ENCODE data around the gene IL36B.
"Not testable (repeated sequence)": the region's sequence is repeated elsewhere in the genome, so short reads cannot be mapped to it uniquely, and the experiment has no call there.

The IL36B gene

DNA sequence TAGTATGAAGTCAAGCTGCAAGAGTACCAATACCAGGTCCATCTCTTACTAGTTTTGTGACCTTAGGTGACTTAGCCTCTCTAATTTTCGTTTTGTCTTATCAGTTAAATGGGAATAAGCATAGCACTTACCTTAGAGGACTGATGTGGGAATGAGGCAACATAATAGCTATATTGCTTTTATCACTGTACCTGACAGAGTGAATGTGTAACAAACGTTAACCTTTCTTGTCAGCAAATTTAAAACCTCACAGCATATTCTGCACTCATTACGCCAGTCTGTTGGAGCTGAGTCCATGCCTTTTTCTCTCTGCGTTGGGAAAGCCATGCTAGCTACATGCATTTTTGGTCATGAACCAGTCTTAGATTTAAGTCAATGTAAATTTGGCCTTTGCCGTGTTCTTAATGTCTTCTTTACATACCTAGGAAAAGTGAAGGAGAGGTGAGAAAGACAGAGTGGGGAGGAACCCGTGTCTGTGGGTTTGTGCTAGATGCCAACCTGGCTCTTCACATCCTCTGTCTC lies at the start of gene IL36B:
TSS of gene IL36B (minus strand) at position 472 of the 522 bp plus-strand sequence.
- in situ Hi-C loops (cut with MboI; ENCODE audit: low sequenced_read_pairs): no loop called here

DNA sequence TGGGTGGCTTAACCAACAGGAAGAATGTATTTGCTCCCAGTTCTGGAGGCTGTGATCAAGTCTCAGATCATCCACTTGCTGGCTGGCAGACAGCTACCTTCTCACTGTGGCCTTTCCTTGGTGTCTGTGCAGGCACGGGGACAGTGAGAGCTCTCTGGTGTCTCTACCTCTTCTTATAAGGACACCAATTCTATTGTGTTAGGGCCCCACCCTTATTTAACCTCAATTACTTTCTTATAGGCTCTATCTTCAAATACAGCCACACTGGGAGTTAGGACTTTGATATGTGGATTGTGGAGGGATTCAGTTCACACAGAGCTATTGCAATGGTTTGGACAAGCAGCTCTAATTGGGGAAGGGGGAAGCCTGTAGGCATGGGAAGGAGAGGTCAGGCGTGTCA lies 49.5 kb upstream of the IL36B start:
- in situ Hi-C loops (cut with MboI; ENCODE audit: low sequenced_read_pairs): no loop called here

GRCh38 chr2:113098532-113098931 lies 45.9 kb upstream of the IL36B start:
- in situ Hi-C loops (cut with MboI; ENCODE audit: low sequenced_read_pairs): no loop called here

DNA sequence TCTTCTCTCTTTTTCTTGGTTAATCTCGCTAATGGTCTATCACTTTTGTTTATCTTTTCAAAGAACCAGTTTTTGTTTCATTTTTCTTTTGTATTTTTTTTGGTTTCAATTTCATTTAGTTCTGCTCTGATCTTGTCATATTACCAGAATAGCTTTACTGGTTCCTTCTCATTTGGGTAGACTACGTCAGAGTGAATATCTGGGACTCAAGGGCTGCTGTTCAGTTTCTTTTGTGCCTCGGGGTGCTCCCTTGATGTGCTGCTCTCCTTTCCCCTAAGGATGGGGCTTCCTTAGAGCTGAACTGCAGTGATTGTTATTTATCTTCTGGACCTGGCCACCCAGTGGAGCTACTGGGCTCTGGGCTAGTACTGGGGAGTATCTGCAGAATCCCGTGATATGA lies 45.4 kb upstream of the IL36B start:
- in situ Hi-C loops (cut with MboI; ENCODE audit: low sequenced_read_pairs): no loop called here

DNA sequence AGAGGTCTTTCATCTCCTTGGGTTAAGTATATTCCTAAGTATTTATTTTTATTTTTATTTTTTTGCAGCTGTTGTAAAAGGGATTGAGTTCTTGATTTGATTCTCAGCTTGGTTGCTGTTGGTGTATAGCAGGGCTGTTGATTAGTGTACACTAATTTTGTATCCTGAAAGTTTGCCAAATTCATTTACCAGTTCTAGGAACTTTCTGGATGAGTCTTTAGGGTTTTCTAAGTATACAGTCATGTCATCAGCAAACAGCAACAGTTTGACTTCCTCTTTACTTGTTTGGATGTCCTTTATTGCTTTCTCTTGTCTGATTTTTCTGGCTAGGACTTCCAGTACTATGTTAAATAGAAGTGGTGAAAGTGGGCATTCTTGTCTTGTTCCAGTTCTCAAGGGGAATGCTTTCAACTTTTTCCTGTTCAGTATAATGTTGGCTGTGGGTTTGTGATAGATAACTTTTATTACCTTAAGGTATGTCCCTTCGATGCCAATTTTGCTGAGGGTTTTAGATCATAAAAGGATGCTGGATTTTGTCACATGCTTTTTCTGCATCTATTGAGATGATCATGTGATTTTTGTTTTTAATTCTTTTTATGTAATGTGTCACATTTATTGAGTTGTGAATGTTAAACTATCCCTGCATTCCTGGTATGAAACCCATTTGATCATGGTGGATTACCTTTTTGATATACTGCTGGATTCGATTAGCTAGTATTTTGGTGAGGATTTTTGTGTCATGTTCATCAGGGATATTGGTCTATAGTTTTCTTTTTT lies 44.4 kb upstream of the IL36B start:
- in situ Hi-C loops (cut with MboI; ENCODE audit: low sequenced_read_pairs): not testable (repeated sequence)

DNA sequence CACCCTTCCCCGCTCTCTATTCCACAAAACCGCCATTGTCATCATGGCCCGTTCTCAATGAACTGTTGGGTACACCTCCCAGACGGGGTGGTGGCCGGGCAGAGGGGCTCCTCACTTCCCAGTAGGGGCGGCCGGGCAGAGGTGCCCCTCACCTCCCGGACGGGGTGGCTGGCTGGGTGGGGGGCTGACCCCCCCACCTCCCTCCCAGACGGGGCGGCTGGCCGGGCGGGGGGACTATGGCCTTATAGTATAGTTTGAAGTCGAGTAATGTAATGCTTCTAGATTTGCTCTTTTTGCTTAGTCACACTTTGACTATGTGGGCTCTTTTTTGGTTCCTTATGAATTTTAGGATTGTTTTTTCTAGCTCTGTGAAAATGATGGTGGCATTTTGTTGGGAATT lies 43.6 kb upstream of the IL36B start:
- in situ Hi-C loops (cut with MboI; ENCODE audit: low sequenced_read_pairs): not testable (repeated sequence)

- in situ Hi-C loops (cut with MboI; ENCODE audit: low sequenced_read_pairs): no loop called here
Measured at GRCh38 chr2:113093613-113093977, 40.9 kb upstream of the IL36B start.

DNA sequence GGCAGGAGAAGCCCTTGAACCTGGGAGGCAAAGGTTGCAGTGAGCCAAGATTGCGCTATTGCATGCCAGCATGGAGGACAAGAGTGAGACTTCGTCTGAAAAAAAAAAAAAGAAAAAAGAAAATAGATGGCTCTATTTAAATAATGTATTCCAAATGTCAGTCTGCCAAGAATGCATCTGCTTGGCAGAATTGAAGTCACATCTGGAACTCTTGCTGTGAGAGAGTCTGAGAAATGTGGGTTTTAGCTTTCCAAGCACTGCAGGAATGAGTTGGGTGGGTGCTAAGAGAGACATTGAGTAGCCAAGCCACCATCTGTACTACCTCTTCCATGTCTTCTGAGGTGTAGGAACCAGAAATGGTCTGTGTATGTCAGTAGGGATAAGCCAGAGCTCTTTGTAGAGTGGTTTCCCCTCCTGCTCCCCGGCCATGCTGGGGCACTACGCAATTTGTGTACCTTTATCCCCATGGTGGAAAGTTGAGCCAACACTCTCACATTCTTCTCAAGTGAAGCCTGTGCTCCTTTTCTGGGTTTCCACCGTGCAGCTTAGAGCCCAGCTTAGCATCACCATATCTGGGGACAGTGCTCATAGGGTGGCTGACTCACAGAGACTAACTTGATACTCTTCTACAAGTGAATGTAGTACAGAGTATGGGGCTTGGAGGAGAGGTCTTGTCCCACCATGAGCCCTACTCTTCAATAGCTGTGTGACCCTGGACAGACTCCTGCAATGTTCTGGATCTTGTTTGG lies 40.4 kb upstream of the IL36B start:
- in situ Hi-C loops (cut with MboI; ENCODE audit: low sequenced_read_pairs): no loop called here

- in situ Hi-C loops (cut with MboI; ENCODE audit: low sequenced_read_pairs): no loop called here
Measured at GRCh38 chr2:113091231-113091896, 38.7 kb upstream of the IL36B start.

DNA sequence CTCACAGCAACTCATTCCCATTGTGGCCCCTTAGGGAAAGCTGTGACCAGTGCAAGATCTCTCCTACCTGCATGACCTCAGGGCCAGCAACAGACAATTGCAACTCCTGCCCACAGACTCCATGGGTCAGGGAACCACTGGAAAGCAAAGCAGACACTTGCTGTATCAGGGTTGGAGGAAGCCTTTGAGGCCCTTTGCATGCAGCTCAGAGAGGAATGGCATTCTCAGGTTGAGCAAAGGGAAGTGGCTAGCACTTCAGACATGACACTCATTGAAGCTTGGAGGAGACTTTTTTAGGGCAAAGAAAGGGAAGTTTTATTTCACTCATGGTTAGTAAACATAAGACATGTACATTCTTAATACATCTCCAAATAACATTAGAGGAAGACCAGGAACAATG lies 37.2 kb upstream of the IL36B start:
- in situ Hi-C loops (cut with MboI; ENCODE audit: low sequenced_read_pairs): loop anchor here (10.0 kb wide), 2 partner anchors 95 to 285 kb away; no protein-coding TSS in a partner anchor

GRCh38 chr2:113088213-113088992 lies 35.7 kb upstream of the IL36B start:
- in situ Hi-C loops (cut with MboI; ENCODE audit: low sequenced_read_pairs): loop anchor here (10.0 kb wide), 2 partner anchors 96 to 286 kb away; no protein-coding TSS in a partner anchor

DNA sequence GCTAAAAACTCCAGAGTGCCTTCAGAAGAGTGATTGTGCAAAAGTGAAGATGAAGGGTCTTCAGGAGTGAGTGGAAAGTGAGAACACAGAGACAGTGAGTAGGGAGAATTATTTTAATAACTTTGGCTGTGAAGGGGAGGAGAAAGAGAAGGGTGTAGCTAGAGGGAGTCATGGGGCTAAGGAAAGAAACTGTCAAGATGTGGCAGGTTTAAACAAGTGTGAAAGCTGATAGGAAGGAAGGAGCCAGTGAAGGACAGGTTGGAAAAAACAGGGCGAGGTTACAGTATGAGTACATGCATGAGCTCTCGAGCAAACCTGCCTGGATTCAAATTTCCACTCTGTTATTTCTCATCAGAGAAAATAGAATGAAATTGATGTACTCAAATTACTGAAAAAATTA lies 32.9 kb upstream of the IL36B start:
- in situ Hi-C loops (cut with MboI; ENCODE audit: low sequenced_read_pairs): loop anchor here (10.0 kb wide), 2 partner anchors 99 to 289 kb away; no protein-coding TSS in a partner anchor

DNA sequence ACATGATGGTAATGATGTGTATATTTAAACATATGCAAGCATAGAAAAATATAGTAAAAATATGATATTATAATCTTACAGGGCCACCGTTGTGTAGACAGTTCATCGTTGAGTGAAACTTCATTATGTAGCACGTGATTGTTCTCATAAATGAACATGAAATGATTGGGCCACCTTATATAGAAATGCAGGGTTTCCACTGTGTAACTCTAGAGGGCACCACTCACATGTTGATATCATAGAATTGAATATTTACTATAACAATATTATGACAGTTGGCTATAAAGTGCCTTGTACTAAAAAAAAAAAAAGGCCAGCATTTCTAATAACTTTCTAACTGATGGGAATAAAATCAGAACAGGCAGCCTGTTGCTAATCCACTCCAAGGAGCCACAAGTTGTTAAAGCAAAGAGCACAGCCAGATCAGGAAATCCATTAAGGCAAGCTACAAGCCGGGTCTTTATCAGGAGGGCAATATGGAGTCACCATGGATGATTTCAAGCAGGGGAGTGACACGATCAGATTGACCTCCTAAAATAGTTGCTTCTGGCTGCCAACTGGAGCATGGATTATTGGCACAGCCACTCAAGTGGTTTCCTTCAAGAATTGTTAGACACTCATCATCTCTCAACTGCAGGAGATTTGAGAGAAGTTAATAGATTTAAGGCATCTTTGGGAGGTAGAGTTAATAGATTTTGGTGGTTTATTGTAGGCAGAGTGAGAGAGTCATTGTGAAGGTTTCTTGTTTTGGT lies 31.8 kb upstream of the IL36B start:
- in situ Hi-C loops (cut with MboI; ENCODE audit: low sequenced_read_pairs): loop anchor here (10.0 kb wide), 2 partner anchors 100 to 290 kb away; no protein-coding TSS in a partner anchor

DNA sequence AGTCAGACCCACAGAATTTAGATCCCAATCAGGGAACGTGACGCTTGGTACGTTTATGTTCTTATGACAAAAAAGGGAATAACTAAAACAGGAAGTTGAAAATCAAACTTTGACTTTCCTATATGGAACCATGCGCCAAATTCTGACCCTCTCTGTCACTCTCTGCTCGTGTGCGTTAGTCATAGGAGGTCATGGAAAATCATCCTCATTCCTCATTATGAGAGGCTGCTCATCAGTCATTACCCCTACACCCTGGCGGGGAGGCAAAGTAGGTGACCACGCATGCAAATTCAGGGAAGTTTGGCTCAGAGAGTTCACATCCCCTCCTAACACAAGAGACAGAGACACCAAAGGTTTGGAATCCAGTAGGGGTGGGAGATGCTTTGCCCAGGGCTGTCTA lies 30.6 kb upstream of the IL36B start:
- in situ Hi-C loops (cut with MboI; ENCODE audit: low sequenced_read_pairs): loop anchor here (10.0 kb wide), 2 partner anchors 102 to 292 kb away; no protein-coding TSS in a partner anchor

GRCh38 chr2:113081488-113082210 lies 29.0 kb upstream of the IL36B start:
- in situ Hi-C loops (cut with MboI; ENCODE audit: low sequenced_read_pairs): loop anchor here (10.0 kb wide), 2 partner anchors 103 to 293 kb away; no protein-coding TSS in a partner anchor

- in situ Hi-C loops (cut with MboI; ENCODE audit: low sequenced_read_pairs): loop anchor here (10.0 kb wide), 2 partner anchors 105 to 295 kb away; no protein-coding TSS in a partner anchor
Measured at GRCh38 chr2:113080134-113080533, 27.5 kb upstream of the IL36B start.

GRCh38 chr2:113079131-113079530 lies 26.5 kb upstream of the IL36B start:
- in situ Hi-C loops (cut with MboI; ENCODE audit: low sequenced_read_pairs): no loop called here

- in situ Hi-C loops (cut with MboI; ENCODE audit: low sequenced_read_pairs): no loop called here
Measured at GRCh38 chr2:113078350-113078839, 25.7 kb upstream of the IL36B start.

DNA sequence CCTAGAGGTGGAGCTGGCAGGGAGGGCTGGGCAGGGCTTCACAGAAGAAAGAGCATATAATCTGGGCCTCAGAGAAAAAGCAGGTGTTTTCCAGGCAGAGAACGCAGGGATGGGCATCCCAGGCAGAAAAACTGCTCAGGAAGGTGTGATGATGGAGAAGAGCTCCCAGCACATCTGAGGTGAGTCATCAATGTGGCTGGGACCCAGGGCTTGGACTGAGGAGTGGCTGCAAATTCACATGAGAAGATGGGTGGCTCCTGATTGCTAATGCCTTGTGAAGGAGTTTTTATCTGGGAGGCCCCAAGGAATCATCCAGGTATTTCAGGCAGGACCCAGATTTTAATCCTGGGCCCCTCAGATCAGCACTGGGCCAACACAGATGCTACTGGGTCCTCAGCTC lies 25.3 kb upstream of the IL36B start:
- in situ Hi-C loops (cut with MboI; ENCODE audit: low sequenced_read_pairs): no loop called here

Data from HL-60/S4 (cell line).